ENCODE data around the gene XKR3.

DNA sequence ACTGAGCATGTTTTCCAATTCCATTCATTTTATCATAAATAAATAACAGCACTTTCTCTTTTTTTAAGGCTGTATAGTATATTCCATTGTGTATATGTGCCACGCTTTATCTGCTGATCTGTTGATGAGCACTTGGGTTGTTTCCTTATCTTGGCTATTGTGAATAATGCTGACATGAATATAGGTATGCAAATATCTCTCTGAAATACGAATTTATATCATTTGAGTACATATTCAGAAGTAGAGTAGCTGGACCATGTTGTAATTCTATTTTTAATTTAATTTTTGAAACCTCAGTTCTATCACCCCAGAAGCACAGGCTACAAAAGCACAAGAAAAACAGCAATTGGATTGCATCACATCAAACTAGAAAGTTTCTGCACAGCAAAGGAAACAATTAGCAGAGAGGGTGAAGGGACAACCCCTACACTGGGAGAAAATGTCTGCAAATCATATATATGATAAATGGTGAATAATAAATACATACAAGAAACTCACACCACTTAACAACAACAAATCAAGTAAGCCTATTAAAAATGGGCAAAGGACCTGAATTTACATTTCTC, 43.4 kb downstream of the XKR3 start:
- TF ChIP-seq, protein P1, sequence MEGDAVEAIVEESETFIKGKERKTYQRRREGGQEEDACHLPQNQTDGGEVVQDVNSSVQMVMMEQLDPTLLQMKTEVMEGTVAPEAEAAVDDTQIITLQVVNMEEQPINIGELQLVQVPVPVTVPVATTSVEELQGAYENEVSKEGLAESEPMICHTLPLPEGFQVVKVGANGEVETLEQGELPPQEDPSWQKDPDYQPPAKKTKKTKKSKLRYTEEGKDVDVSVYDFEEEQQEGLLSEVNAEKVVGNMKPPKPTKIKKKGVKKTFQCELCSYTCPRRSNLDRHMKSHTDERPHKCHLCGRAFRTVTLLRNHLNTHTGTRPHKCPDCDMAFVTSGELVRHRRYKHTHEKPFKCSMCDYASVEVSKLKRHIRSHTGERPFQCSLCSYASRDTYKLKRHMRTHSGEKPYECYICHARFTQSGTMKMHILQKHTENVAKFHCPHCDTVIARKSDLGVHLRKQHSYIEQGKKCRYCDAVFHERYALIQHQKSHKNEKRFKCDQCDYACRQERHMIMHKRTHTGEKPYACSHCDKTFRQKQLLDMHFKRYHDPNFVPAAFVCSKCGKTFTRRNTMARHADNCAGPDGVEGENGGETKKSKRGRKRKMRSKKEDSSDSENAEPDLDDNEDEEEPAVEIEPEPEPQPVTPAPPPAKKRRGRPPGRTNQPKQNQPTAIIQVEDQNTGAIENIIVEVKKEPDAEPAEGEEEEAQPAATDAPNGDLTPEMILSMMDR (conservative IDR thresholded peaks at IDR 0.05), result no peak
- TF ChIP-seq EZH2 (IDR thresholded peaks at IDR 0.05; ENCODE audit: low read depth), result no peak

Measured in PC-9 (cell line).